ENCODE results near the gene PPP1R27.

DNA sequence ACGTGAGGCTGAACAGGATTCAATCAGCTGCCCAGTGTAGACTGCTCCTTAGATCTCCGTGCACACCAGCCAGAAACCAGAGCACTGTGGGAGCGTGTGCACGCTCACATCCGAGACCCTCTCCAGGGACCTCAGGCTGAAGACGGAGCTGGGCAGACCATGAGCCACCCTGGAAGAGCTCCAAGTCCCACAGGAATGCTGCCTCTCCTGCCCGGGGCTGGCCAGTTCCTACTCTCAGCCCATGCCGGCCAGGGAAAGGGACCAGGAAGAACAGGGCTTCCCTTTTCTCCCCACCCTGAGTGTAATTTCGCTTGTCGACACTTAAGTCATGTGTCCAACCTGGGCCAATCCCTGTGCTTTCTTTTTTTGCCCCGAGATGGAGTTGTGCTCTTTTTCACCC is 49.7 kb upstream of the PPP1R27 start:
- TF ChIP-seq YY1 (IDR thresholded peaks at IDR 0.05; ENCODE audit: insufficient read depth, insufficient read length), result no peak
- no peak for TF ChIP-seq SUZ12 (IDR thresholded peaks at IDR 0.05; ENCODE audit: extremely low read depth, insufficient read depth, insufficient read length)

Measured in NT2/D1 (cell line).